CD4-positive, alpha-beta T cell treated with Interferon gamma for 1 hour (primary cell): ENCODE data around the gene CYP2D6.
A peak's percentile ranks its signal among the peaks of the same experiment; 100 is the strongest.
"Not testable (repeated sequence)": the region's sequence is repeated elsewhere in the genome, so short reads cannot be mapped to it uniquely, and the experiment has no call there.

ENCODE experiments used
- DNase-seq: peaks from one replicate; pipeline ENCODE4 v3.0.0-alpha.2; 2020

CYP2D6 gene

DNA sequence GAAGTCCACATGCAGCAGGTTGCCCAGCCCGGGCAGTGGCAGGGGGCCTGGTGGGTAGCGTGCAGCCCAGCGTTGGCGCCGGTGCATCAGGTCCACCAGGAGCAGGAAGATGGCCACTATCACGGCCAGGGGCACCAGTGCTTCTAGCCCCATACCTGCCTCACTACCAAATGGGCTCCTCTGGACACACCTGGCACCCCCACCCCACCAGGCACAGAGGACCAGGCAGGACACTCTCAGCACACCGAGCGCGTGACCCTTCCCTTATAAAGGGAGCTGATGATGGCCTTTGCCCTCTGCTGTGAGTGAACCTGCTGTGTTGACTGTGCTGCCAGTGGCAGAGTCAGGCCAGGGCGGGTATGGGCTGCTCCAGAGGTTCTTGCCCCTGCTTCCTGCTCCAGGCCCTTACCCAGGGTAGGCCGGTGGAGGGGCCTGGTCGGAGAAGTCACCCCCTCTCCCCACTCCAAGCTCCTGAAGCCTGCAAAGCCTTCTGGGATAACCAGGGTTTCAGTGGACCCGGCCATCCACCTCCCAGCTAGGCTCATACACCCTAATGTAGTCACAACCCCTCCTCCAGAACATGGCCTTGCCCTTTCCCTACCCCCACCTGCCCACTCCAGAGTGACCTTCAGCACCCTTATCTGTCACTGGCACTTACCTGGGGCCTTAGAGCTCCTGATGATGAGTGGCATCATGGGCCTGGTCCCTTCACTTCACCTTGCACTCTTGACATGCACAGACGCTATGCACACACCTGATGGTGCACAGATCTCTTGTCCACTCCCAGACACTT lies at the start of gene CYP2D6:
Gene CYP2D6 (minus strand): TSS at position 172 of the 793 bp plus-strand sequence. CDS start 19 bp downstream, at position 153.
- not testable (repeated sequence) for DNase-seq

DNA sequence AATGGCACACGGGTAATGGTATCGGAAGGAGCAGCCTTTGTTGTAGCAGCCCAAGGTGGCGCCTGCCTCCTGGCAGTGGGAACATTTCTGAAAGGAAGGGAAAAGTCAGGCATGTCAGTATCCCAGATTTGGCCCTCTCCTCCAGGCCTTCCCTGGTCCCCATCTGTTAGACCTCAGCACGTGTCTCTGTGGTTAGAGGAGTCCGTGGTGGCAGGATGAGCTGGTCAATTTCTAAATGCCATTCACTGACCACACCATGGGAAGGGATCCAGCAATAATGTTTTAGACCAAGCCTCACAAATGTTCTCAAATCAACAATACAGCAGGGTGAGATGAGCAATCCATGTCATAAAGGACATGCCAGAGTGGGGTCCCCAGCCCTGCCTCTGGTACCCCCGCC lies 49.0 kb upstream of the CYP2D6 start:
- no peak for DNase-seq

- DNase-seq, result no peak
Measured at GRCh38 chr22:42178910-42179519, 48.4 kb upstream of the CYP2D6 start.

- DNase-seq, result no peak
Measured at GRCh38 chr22:42177891-42178336, 47.3 kb upstream of the CYP2D6 start.

DNA sequence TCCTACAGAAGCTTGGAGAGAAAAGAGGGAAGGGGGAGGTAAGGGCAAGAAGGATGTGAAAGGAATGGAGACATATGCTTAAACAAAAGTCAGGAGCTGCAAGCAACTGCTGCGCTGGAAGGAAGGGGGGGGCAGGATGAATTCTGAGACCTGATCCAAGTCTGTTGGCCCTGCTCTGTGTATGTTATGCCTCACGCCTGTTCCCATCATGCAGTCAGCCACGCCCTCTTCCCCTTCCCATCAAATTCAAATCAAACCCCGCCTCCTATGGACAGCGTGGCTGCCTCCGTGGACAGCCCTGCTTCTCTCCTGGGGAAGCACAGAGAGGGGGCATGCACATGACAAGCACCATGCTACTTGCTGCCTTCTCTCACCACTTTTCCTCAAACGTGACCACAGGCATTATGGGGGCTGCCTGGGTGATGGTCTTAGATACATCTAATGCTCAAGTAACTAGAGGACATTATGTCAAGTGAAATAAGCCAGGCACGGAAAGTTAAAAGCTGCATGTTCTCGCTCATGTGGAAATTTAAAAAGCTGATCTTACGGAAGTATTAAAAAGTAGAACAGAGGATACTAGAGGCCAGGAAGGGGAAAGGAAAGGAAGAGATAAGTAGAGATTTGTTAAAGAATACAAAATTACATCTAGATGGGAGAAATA lies 45.8 kb upstream of the CYP2D6 start:
- DNase-seq, result no peak

DNA sequence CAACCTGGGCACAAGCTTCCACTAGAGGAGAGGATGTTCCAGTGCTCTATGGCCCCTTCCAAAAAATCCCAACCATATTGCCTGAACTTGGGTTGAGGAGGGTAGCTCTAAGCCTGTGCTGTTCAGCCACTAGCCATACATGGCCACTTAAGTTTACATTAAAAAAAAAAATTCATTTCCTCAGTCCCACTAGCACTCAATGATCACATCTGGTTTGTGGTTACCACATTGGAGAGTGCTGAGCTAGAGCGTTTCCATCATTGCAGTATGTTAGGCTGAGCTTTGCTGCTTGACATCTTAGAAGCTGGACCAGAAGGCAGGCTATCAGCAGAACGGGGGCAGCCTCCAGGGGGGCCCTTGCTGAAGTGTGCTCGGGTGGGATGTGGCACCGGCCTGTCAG lies 43.5 kb upstream of the CYP2D6 start:
- no peak for DNase-seq

GRCh38 chr22:42173183-42173926 lies 42.7 kb upstream of the CYP2D6 start:
- no peak for DNase-seq

DNA sequence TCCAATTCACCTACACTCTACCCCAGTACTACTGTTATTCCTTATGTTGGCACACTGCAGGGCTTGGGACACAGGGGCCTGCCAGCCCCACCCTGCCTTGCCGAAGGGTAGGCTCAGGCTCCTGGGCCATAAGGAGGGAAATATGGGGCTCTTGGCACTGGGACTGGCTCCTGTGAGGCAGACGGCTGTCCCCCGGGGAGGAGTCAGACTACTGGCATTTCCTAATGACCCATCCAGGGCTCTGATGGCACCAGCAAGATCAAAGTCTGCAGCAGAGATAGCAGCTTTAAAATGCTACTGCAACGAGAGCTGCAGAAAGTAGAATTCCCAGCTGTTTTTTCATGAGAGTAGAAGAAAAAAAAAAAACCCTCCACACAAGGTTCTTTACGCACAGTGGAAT lies 42.2 kb upstream of the CYP2D6 start:
- DNase-seq, result no peak

- no peak for DNase-seq
Measured at GRCh38 chr22:42171946-42172719, 41.5 kb upstream of the CYP2D6 start.

GRCh38 chr22:42171417-42171816 lies 40.8 kb upstream of the CYP2D6 start:
- no peak for DNase-seq

- no peak for DNase-seq
Measured at GRCh38 chr22:42170946-42171345, 40.3 kb upstream of the CYP2D6 start.

DNA sequence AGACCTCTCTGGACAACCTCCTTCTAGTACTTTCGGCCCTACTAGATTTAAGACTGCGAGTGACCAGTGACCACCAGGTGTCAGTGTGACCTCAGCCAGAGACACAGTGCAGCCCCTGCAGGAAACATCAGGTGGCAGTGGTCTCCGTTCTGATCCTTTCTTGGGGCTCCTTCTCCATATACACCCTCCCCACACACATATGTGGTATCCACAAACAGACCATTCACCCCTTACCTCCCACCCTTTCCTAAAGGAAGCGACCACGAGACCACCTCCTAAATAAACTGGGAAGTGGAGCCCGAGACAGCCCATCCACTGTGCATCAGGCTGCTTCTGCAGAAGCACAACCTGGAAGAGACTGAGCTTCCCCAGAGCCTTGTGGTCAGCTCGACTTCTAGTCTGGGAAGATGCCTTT lies 38.5 kb upstream of the CYP2D6 start:
- peak; percentile 63 for DNase-seq

DNA sequence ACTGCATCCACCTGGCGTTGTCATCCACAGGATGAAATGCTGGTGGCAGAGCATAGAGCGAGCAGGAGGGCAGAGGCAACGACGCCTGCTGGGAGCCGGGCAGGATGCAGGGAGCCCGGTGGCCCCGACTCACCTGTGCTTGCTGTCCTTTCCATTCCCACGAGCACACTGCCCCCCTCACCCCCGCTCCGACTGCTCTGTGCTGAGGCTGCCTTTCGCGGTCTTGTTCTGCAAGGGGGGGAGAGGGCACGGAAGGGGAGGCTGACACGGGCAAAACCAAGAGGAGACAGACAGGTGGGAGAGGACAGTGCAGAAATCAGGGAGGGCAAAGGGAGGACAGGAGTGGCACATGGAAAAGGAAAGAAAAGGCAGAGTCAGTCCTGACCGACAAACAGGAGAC lies 37.9 kb upstream of the CYP2D6 start:
- DNase-seq, result no peak

DNA sequence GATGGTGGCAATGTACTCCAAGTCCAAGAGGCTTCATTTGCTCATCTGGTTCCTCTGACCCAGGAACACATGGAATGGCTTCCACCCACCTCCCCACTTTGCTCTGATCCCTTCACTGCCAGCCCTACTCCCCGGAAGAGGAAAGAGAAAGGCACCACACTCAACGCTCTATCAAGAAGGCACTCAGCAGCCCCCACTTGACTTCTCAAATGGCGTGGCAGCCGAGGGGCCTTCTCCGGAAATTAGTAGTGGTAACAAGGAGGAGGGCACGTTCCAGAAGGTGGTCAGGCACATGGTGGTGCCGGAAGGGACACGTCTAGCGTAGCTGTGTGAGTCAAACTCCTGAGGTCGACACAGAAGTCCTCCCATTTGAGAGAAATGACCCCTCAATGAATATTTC lies 36.5 kb upstream of the CYP2D6 start:
- no peak for DNase-seq

DNA sequence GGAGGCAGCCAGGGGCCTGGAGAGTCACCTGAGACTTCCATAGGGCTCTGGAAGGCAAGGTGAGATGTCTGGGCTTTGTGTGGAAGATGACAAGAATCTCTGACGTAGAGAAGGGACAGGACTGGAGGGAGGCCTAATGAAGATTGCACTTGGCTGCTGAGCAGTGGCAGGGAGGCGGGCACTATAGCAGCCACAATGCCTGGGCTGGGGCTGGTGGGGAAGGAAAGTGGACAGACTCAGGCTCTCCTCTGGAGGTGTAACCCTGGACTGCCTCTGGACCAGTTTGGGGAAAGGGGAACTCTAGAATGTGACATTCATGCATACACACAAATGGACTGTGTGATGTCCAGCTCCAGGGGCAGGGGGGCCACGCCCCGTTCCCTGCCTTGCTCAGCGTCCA lies 34.3 kb upstream of the CYP2D6 start:
- DNase-seq, result no peak

DNA sequence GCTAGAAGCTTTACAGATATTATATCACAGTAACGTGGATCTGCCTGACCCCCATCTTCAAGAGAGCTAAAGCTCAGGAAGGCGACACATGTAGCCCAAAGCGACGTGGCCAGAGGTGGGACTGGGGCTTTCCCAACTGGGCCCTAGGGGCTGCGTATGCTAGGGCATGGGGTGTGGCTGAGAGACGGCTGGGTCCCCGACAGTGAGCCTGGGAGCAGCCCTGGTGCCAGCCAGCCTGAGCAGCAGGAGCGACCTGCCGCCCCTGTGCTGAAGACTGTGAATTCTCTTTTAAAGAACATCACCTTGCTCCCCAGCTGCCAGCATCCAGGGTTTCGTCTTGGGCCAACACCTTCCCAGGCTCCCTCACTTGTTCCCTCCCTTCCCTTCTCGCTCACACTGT lies 32.9 kb upstream of the CYP2D6 start:
- DNase-seq, result no peak

GRCh38 chr22:42162728-42163489 lies 32.3 kb upstream of the CYP2D6 start:
- no peak for DNase-seq

DNA sequence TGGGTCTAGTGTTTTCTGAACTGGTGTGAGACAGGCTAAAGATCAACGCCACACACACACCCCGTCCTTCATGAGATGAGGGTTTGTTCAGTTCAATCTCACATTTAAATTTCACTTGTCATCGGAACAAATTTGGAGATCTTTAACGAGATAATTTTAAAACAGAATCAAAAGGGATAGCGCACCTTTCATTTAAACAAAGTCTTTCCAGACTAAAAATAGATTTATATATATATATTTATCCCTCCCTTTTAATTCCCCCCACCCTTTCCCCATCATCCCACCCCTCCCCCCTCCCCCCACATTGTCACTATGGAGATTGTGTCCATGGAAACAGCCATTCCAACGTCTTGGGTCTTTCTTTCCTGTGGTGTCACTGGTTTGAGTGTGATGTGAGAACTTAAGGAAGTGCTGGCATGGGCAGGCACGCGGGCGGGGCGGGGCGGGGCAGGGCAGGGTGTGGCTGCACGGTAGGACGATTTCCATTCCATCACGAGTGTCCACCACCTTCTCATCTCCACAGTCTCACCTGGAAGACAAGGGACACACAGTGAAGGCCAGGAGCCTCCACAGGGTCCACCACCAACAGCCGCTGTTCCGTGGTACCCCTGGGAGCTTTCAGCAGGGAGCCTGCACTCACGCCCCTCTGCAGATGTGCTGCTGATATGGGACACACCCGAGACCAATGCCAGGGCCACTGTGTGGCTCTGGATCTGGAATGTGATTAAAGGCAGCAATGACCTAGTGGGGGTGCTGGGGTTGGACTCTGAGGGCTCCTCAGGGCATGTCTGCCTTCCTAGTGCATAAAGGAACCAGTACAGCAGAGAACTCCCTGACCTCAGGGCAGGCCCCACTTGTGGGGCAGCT lies 30.5 kb upstream of the CYP2D6 start:
- no peak for DNase-seq

- DNase-seq, result no peak
Measured at GRCh38 chr22:42160251-42160650, 29.6 kb upstream of the CYP2D6 start.

- DNase-seq, result no peak
Measured at GRCh38 chr22:42158456-42159132, 28.0 kb upstream of the CYP2D6 start.
